Type B pancreatic cell (in vitro differentiated cells): ENCODE results near the gene COL20A1. TPM values are rescaled to one million over a fixed set of nuclear protein-coding genes. Genes with fewer than 3 reads are reported as not detected.

Experiments
- DNase-seq: peaks from one replicate; pipeline ENCODE4 v3.0.0; 2021; ENCODE audit warnings: mixed read lengths; ENCODE audit not compliant: unreplicated experiment; ENCODE audit errors: extremely low spot score
- H3K27ac Mint-ChIP-seq: 2 replicates; pipeline ENCODE4 v1.8.0; 2021; ENCODE audit warnings: mild to moderate bottlenecking, mixed read lengths
- H3K27me3 Mint-ChIP-seq: 2 replicates; pipeline ENCODE4 v1.8.0; 2021; ENCODE audit warnings: mixed read lengths
- H3K36me3 Mint-ChIP-seq: 2 replicates; pipeline ENCODE4 v1.8.0; 2021; ENCODE audit warnings: mixed read lengths
- H3K4me1 Mint-ChIP-seq: one replicate; pipeline ENCODE4 v1.8.0; 2021; ENCODE audit warnings: mixed read lengths; ENCODE audit not compliant: unreplicated experiment
- H3K4me3 Mint-ChIP-seq: 2 replicates; pipeline ENCODE4 v1.8.0; 2021; ENCODE audit warnings: mild to moderate bottlenecking, mixed read lengths
- H3K9me3 Mint-ChIP-seq: 2 replicates; pipeline ENCODE4 v1.8.0; 2021; ENCODE audit warnings: mixed read lengths
- total RNA-seq: library from RNA; stranded (reverse); gene quantifications from 2 replicates; pipeline ENCODE4 v1.2.1, GENCODE V29; 2021; ENCODE audit warnings: low replicate concordance
- TF ChIP-seq, protein P1 (sequence below): fragments of 200-600 bp; sonication (generic); conservative IDR thresholded peaks from 2 replicates; pipeline ENCODE4 v1.5.0; 2021; ENCODE audit warnings: antibody characterized with exemption, mild to moderate bottlenecking

Gene COL20A1
- total RNA-seq, 1 donor from 2014 or later = 0.36 TPM

DNA sequence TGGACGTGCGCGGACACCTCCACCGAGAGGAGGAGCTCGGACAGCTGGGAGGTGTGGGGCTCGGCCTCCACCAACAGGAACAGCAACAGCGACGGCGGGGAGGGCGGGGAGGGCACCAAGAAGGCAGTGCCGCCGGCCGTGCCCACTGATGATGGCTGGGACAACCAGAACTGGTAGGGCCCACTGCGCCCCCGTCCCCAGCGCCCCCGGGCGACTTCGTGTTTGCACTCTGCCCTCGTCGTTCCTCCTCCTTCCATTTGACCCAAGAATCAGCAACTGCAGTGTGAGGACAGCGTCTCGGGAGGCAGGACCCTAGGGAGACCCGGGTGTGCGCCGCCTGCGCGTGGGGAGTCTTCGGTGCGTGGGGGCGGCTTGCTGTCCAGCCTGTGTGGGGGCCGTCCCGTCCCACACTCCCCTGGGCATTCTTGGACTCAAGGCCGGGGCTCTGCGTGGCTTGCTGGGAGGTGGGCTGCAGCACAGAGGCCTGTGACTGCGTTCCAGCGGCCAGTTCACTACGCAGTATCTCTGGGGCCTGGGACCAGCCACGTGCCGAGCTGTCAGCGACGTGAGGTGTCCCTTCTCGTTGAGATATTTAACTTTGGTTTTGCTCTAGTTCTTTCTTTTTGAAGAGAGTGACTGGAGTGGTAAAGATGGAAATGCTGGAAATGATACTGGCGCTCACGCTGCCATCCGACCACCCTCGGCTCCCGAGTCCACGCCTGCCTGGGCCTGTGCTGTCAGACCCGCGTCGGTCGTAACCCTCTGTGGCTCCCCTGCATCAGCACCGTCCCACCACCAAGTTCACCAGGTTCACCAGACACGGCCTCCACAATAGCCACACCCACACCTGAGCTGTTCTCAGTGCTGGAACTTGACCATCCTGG lies 5.0 kb upstream of the COL20A1 start:
- H3K4me1 Mint-ChIP-seq = no peaks in the 10 kb centered on the region
- no peak overlapping the region for H3K27ac Mint-ChIP-seq
- no peak overlapping the region for H3K4me3 Mint-ChIP-seq
- no peak for DNase-seq
- TF ChIP-seq, protein P1, sequence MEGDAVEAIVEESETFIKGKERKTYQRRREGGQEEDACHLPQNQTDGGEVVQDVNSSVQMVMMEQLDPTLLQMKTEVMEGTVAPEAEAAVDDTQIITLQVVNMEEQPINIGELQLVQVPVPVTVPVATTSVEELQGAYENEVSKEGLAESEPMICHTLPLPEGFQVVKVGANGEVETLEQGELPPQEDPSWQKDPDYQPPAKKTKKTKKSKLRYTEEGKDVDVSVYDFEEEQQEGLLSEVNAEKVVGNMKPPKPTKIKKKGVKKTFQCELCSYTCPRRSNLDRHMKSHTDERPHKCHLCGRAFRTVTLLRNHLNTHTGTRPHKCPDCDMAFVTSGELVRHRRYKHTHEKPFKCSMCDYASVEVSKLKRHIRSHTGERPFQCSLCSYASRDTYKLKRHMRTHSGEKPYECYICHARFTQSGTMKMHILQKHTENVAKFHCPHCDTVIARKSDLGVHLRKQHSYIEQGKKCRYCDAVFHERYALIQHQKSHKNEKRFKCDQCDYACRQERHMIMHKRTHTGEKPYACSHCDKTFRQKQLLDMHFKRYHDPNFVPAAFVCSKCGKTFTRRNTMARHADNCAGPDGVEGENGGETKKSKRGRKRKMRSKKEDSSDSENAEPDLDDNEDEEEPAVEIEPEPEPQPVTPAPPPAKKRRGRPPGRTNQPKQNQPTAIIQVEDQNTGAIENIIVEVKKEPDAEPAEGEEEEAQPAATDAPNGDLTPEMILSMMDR = no peak
- H3K27me3 Mint-ChIP-seq = no peaks in the 10 kb centered on the region
- no peaks in the 10 kb centered on the region for H3K9me3 Mint-ChIP-seq
- no peaks in the 10 kb centered on the region for H3K36me3 Mint-ChIP-seq

DNA sequence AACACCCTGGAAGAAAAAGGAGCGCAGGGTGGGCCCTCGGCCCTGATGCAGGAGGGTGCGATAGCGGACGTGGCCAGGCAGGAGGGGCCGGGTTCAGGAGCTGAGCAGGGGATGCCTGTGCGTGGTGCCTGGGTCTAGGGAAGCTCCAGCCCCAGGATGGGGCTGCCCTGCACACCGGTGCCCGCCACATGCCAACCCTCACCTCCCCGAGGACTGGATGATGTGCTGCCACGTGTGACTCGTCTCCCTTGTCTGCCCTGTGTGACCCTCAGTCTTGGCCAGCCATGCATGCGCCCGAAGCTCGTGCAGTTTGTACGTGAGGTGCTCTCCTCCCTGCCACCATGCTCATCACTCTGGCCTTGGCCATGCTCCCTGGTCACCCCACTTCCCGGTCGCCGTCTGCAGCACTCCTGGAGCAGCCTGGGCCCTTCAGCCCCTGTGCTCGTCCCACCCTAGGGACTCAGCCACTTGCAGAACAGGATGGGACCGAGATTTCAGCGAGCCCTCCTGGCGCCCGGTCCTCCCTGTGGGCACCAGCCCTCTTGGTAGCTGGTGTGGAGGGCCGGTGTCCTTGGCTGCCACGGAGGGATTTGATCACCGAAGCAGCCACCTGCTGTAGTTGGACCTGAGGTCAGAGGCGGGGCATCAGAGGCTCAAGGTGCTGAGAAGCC lies 4.3 kb upstream of the COL20A1 start:
- no peaks in the 10 kb centered on the region for H3K27me3 Mint-ChIP-seq
- no peak for DNase-seq
- no peak overlapping the region for H3K27ac Mint-ChIP-seq
- TF ChIP-seq, protein P1 = no peak
- no peaks in the 10 kb centered on the region for H3K36me3 Mint-ChIP-seq
- H3K4me1 Mint-ChIP-seq = no peaks in the 10 kb centered on the region
- no peaks in the 10 kb centered on the region for H3K9me3 Mint-ChIP-seq
- no peak overlapping the region for H3K4me3 Mint-ChIP-seq

DNA sequence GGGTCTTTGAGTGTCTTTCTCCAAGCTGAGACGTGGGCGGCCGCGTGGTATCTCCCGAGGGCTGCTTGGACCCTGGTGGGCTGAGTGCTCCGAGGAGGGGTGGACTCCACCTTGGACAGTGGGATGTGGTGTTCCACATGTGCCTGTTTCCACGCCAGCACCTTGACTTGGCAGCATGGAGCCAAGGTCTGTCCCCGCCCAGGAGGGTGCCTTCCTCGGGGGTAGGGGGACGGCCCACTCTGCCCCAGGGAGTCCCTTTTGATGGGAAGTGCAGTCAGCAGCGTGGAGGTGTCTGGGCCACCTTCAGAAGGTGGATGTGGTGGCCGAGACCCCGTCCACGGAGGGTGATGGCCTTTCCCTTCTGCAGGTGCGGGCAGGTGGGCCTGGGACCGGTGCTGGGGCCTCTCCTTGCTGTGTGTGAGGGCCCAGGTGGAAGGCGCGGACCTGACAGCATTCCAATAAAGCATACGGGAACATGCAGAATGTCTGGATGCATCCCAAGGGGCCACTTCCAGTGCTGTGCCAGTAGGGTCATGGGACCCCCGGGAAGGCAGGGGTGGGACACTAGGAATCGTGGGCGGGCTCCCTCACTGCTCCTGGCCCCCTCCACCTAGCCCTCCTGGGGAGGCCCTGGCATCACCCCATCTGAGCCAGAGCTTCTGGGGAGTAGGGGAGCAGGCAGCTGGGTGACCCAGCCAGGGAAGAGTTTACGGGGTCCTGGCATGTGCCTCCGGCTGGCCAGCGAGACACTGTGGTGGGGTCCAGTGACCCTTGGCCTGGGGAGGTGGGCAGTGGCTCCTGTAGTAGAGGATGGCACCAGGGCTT lies 3.5 kb upstream of the COL20A1 start:
- Mint-ChIP-seq H3K9me3 (no peaks in the 10 kb centered on the region), H3K27ac (no peak overlapping the region), H3K4me1 (no peaks in the 10 kb centered on the region), H3K36me3 (no peaks in the 10 kb centered on the region), H3K4me3 (no peak overlapping the region), H3K27me3 (no peaks in the 10 kb centered on the region)
- TF ChIP-seq, protein P1 = no peak
- DNase-seq = no peak

DNA sequence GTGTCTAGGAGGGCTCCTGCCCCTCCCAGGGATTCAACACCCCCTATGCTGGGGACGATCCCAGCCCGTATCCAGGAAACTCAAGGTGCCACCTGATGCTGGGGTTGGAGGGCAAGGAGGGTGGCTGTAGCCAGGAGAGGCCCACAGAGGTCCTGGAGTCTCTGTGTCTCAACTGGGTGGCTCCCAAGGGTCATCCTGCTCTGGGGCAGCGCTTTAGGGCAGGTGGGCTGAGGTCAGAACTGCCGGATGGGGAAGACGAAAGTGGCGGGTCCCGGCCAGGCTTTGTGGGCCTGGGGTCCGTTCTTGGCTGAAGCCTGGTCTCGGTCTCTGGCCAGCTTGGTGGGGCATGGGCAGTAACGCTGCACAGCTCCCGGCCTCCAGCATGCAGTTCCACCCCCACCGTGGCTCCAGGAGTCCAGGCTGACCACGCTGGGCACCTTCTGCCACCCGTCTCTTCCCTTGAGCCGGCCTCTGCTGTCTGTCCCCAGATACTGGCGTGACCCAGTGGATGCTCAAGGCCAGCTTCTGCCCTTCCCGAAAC lies 2.8 kb upstream of the COL20A1 start:
- Mint-ChIP-seq H3K27me3 (peaks cover 5% of the 10 kb centered on the region), H3K4me3 (no peak overlapping the region), H3K4me1 (no peaks in the 10 kb centered on the region), H3K36me3 (no peaks in the 10 kb centered on the region), H3K9me3 (no peaks in the 10 kb centered on the region), H3K27ac (no peak overlapping the region)
- TF ChIP-seq, protein P1 = no peak
- no peak for DNase-seq

DNA sequence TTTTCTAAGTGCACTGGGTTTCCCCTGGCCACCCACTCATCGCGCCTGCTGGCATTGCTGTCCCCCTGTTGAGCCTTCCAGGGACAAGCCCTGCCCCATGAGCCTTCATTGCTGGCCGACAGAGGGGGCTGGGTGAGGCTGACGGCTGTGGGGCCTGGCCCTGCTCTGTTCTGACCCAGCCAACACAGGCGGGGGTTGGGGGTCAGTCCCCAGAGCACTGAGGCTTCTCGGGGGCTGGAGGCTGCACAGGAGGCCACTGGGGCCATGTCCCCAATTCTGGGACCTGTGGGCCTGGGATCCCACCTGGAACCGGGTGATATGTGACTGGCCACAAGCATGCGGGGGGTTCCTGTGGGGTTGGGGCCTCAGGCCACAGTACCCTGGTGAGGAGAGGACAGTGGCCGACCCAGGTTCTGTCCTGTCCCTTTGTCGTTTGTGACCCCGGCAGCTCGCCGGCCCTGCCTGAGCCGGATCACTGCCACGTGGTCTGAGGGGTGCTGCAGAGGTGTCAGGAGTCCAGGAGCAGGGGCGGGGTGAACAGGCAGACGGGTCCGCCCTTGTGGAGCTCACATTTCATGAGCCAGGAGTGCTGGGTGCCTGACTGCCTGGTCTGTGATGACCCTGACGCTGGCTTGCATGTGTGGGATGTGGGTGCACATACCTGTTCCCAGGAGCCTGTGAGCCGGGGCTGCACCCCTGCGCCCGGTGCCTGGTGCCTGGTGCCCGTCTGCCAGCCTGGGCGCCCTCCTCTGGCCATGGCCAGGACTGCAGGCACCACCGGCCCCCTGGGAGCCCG lies 2.1 kb upstream of the COL20A1 start:
- Mint-ChIP-seq H3K4me1 (no peaks in the 10 kb centered on the region), H3K27me3 (peaks cover 8% of the 10 kb centered on the region), H3K4me3 (no peak overlapping the region), H3K36me3 (no peaks in the 10 kb centered on the region), H3K9me3 (no peaks in the 10 kb centered on the region), H3K27ac (no peak overlapping the region)
- TF ChIP-seq, protein P1 = peak; percentile 82
- DNase-seq = no peak
